NCI-H1417 treated with DMSO at 0.1 percent for 48 hours (cell line): ENCODE measurements around the gene ARID5B.

ENCODE experiments used
- DNase-seq: peaks from one replicate; lab custom pipeline; 2025; lab: John Stamatoyannopoulos, UW

ARID5B gene

GRCh38 chr10:62103857-62104256, 202.4 kb downstream of the ARID5B start:
- no peak for DNase-seq

- DNase-seq: no peak
Measured at GRCh38 chr10:62106929-62107519, 205.5 kb downstream of the ARID5B start.

GRCh38 chr10:62108759-62109586, 207.5 kb downstream of the ARID5B start:
- DNase-seq: no peak

GRCh38 chr10:62109587-62110293, 208.2 kb downstream of the ARID5B start:
- DNase-seq: no peak

GRCh38 chr10:62112300-62112699, 210.8 kb downstream of the ARID5B start:
- DNase-seq: no peak

GRCh38 chr10:62112963-62113362, 211.5 kb downstream of the ARID5B start:
- no peak for DNase-seq

- no peak for DNase-seq
Measured at GRCh38 chr10:62113680-62114079, 212.2 kb downstream of the ARID5B start.

GRCh38 chr10:62115321-62115720, 213.8 kb downstream of the ARID5B start:
- DNase-seq: no peak

- no peak for DNase-seq
Measured at GRCh38 chr10:62115842-62116241, 214.3 kb downstream of the ARID5B start.

GRCh38 chr10:62116896-62117295, 215.4 kb downstream of the ARID5B start:
- DNase-seq: no peak

- no peak for DNase-seq
Measured at GRCh38 chr10:62121187-62121530, 219.7 kb downstream of the ARID5B start.

GRCh38 chr10:62127975-62128374, 226.5 kb downstream of the ARID5B start:
- no peak for DNase-seq

- DNase-seq: no peak
Measured at GRCh38 chr10:62130948-62131347, 229.4 kb downstream of the ARID5B start.

GRCh38 chr10:62131724-62132123, 230.2 kb downstream of the ARID5B start:
- DNase-seq: no peak

- DNase-seq: no peak
Measured at GRCh38 chr10:62133618-62134017, 232.1 kb downstream of the ARID5B start.

- no peak for DNase-seq
Measured at GRCh38 chr10:62136931-62137330, 235.4 kb downstream of the ARID5B start.
